Large intestine (tissue), 3 donors: ENCODE results near the gene SLC2A13. TPM values are rescaled to one million over a fixed set of nuclear protein-coding genes. Genes with fewer than 3 reads are reported as not detected.

ENCODE experiments used
- DNase-seq, 2 donors: peaks; one replicate each; pipeline versions ENCODE4 v3.0.0 to v3.0.0-alpha.2; 2013
- H3K27ac ChIP-seq: one replicate; pipeline ENCODE4 v1.5.1; 2013; ENCODE audit warnings: low read length
- H3K27me3 ChIP-seq: 2 replicates; pipeline ENCODE4 v1.6.1; 2013; ENCODE audit warnings: low read length; ENCODE audit not compliant: control insufficient read depth, insufficient read depth
- H3K36me3 ChIP-seq: 2 replicates; pipeline ENCODE4 v1.6.1; 2013; ENCODE audit warnings: low read length; ENCODE audit not compliant: control insufficient read depth, insufficient read depth
- H3K4me1 ChIP-seq: one replicate; pipeline ENCODE4 v1.6.1; 2013; ENCODE audit warnings: low read length; ENCODE audit not compliant: control insufficient read depth, insufficient read depth
- H3K4me3 ChIP-seq: one replicate; pipeline ENCODE4 v1.5.1; 2013; ENCODE audit warnings: low read length
- H3K9me3 ChIP-seq: one replicate; pipeline ENCODE4 v1.6.1; 2013; ENCODE audit warnings: mild to moderate bottlenecking, low read depth, low read length, moderate library complexity; ENCODE audit not compliant: control insufficient read depth
- WGBS: methylation state at CpG from one replicate; pipeline ENCODE4 v1.1.5; 2013; ENCODE audit warnings: low lambda C conversion rate; ENCODE audit not compliant: insufficient coverage; 5-methylcytosine and 5-hydroxymethylcytosine counted together
- polyA plus RNA-seq: library from polyadenylated mRNA; unstranded; fragments of 120-200 nt; gene quantifications from one replicate; pipeline ENCODE4 v1.2.1, GENCODE V29; 2013

Gene SLC2A13
- polyA plus RNA-seq, 1 donor, result 21.4 TPM

- Histone ChIP-seq H3K36me3 (no peaks in the 10 kb centered on the region), H3K4me1 (peaks cover 25% of the 10 kb centered on the region), H3K27me3 (no peaks in the 10 kb centered on the region), H3K4me3 (no peak overlapping the region), H3K27ac (no peak overlapping the region), H3K9me3 (peaks cover 3% of the 10 kb centered on the region)
- peak; percentile 44 to 73 for DNase-seq
- WGBS, result 30% methylated on average over 2 of the region's 11 CpGs
These were observed 94.7 kb downstream of the SLC2A13 start for GRCh38 chr12:40010899-40011774.

GRCh38 chr12:40002178-40003169 is 103.4 kb downstream of the SLC2A13 start:
- Histone ChIP-seq H3K9me3 (peaks cover 8% of the 10 kb centered on the region), H3K27ac (peak overlapping the region; percentile 53), H3K4me3 (no peak overlapping the region), H3K27me3 (no peaks in the 10 kb centered on the region), H3K4me1 (peaks cover 10% of the 10 kb centered on the region), H3K36me3 (no peaks in the 10 kb centered on the region)
- WGBS, result 20% methylated on average over 1 of the region's 4 CpGs
- DNase-seq, result peak; percentile 82 to 90

GRCh38 chr12:40001406-40001805 is 104.5 kb downstream of the SLC2A13 start:
- Histone ChIP-seq H3K4me3 (no peak overlapping the region), H3K27me3 (no peaks in the 10 kb centered on the region), H3K27ac (no peak overlapping the region), H3K4me1 (peaks cover 10% of the 10 kb centered on the region), H3K9me3 (peaks cover 8% of the 10 kb centered on the region), H3K36me3 (no peaks in the 10 kb centered on the region)
- DNase-seq, result no peak

- H3K36me3 ChIP-seq, result no peaks in the 10 kb centered on the region
- peaks cover 8% of the 10 kb centered on the region for H3K9me3 ChIP-seq
- no peak for DNase-seq
- peaks cover 10% of the 10 kb centered on the region for H3K4me1 ChIP-seq
- WGBS, result no CpG with 5 or more reads among the region's 2 CpGs
- no peak overlapping the region for H3K4me3 ChIP-seq
- no peaks in the 10 kb centered on the region for H3K27me3 ChIP-seq
- no peak overlapping the region for H3K27ac ChIP-seq
These were observed 105.0 kb downstream of the SLC2A13 start for GRCh38 chr12:40000884-40001283.

GRCh38 chr12:39993268-39993667 is 112.6 kb downstream of the SLC2A13 start:
- no peaks in the 10 kb centered on the region for H3K4me1 ChIP-seq
- H3K36me3 ChIP-seq, result no peaks in the 10 kb centered on the region
- no peaks in the 10 kb centered on the region for H3K27me3 ChIP-seq
- no CpG with 5 or more reads among the region's 1 CpG for WGBS
- no peak overlapping the region for H3K27ac ChIP-seq
- no peak for DNase-seq
- no peaks in the 10 kb centered on the region for H3K9me3 ChIP-seq
- no peak overlapping the region for H3K4me3 ChIP-seq

- Histone ChIP-seq H3K4me1 (no peaks in the 10 kb centered on the region), H3K4me3 (no peak overlapping the region), H3K9me3 (no peaks in the 10 kb centered on the region), H3K27ac (no peak overlapping the region), H3K36me3 (no peaks in the 10 kb centered on the region), H3K27me3 (no peaks in the 10 kb centered on the region)
- 100% methylated on average over 1 of the region's 4 CpGs for WGBS
- peak in 1 of 2 donors; percentile 38 for DNase-seq
These were observed 115.5 kb downstream of the SLC2A13 start for GRCh38 chr12:39990122-39991101.

- Histone ChIP-seq H3K27me3 (no peaks in the 10 kb centered on the region), H3K36me3 (no peaks in the 10 kb centered on the region), H3K4me1 (no peaks in the 10 kb centered on the region), H3K4me3 (no peak overlapping the region), H3K27ac (no peak overlapping the region), H3K9me3 (no peaks in the 10 kb centered on the region)
- no peak for DNase-seq
- 100% methylated on average over 1 of the region's 1 CpG for WGBS
These were observed 116.4 kb downstream of the SLC2A13 start for GRCh38 chr12:39989501-39989900.

GRCh38 chr12:39988574-39988973 is 117.3 kb downstream of the SLC2A13 start:
- no peaks in the 10 kb centered on the region for H3K36me3 ChIP-seq
- H3K27me3 ChIP-seq, result no peaks in the 10 kb centered on the region
- 100% methylated on average over 1 of the region's 2 CpGs for WGBS
- H3K4me1 ChIP-seq, result no peaks in the 10 kb centered on the region
- no peak overlapping the region for H3K4me3 ChIP-seq
- H3K9me3 ChIP-seq, result no peaks in the 10 kb centered on the region
- no peak for DNase-seq
- H3K27ac ChIP-seq, result no peak overlapping the region

GRCh38 chr12:39986674-39987073 is 119.2 kb downstream of the SLC2A13 start:
- H3K27me3 ChIP-seq, result no peaks in the 10 kb centered on the region
- H3K36me3 ChIP-seq, result no peaks in the 10 kb centered on the region
- WGBS, result 40% methylated on average over 1 of the region's 2 CpGs
- H3K27ac ChIP-seq, result no peak overlapping the region
- H3K4me1 ChIP-seq, result no peaks in the 10 kb centered on the region
- H3K4me3 ChIP-seq, result no peak overlapping the region
- no peaks in the 10 kb centered on the region for H3K9me3 ChIP-seq
- DNase-seq, result no peak
